ENCODE measurements around the gene FAM3A.

DNA sequence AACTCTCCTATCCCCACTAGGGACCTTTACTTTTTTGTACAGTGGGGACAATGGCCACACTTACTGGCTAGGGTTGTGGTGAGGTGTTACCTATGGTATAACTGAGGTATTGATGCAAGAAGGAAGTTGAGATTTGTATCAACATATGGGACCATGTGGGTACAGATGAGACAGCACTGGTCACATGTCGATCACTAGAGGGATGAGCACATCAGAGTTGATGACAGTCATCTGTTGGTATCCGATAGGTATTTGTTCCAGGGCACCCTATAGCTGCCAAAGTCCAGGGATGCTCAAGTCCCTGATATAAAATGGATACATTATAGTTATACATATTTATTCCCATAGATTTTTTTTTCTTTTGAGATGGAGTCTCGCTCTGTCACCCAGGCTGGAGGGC lies 13.0 kb downstream of the FAM3A start:
- TF ChIP-seq POLR2A (IDR thresholded peaks at IDR 0.05; ENCODE audit: low read depth, low read length) (no peak), POLR2AphosphoS5 (IDR thresholded peaks at IDR 0.05; ENCODE audit: low read depth, low read length) (no peak), TAF1 (IDR thresholded peaks at IDR 0.05; ENCODE audit: borderline replicate concordance, low read depth, low read length) (no peak)
